ENCODE data around the gene BCL11A. TPM values are rescaled to one million over a fixed set of nuclear protein-coding genes. Genes with fewer than 3 reads are reported as not detected.

Gene BCL11A
- total RNA-seq, 4 donors from 2014 or later, result 0.16 to 2.0 (median 0.41) TPM

- TF ChIP-seq, protein P1, sequence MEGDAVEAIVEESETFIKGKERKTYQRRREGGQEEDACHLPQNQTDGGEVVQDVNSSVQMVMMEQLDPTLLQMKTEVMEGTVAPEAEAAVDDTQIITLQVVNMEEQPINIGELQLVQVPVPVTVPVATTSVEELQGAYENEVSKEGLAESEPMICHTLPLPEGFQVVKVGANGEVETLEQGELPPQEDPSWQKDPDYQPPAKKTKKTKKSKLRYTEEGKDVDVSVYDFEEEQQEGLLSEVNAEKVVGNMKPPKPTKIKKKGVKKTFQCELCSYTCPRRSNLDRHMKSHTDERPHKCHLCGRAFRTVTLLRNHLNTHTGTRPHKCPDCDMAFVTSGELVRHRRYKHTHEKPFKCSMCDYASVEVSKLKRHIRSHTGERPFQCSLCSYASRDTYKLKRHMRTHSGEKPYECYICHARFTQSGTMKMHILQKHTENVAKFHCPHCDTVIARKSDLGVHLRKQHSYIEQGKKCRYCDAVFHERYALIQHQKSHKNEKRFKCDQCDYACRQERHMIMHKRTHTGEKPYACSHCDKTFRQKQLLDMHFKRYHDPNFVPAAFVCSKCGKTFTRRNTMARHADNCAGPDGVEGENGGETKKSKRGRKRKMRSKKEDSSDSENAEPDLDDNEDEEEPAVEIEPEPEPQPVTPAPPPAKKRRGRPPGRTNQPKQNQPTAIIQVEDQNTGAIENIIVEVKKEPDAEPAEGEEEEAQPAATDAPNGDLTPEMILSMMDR (IDR thresholded peaks at IDR 0.05; ENCODE audit: low read depth), result no peak
Observed at GRCh38 chr2:60523963-60524362, 29.5 kb downstream of the BCL11A start.

DNA sequence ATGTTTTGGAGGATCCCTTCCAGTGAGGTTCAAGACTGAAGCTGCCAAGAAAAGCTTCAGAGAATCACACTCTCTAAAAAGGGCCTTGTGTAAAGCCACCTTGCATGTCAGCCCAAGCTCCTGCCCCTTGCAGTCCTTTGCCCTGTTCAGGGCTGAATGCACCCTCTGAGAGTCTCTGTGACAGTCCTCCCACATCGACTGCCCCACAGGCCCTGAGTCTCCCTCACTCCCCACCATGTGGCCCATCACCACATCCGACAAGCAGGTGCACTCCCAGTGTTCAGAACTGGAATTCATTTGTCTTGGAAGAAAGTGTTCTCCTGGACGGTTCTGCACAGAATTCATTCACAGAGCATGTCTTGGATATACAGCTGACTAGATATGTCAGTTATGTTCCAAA, 31.0 kb downstream of the BCL11A start:
- TF ChIP-seq, protein P1 (IDR thresholded peaks at IDR 0.05; ENCODE audit: low read depth), result no peak

- TF ChIP-seq, protein P1 (IDR thresholded peaks at IDR 0.05; ENCODE audit: low read depth), result no peak
Observed at GRCh38 chr2:60521626-60522025, 31.8 kb downstream of the BCL11A start.

- TF ChIP-seq, protein P1 (IDR thresholded peaks at IDR 0.05; ENCODE audit: low read depth), result no peak
Observed at GRCh38 chr2:60520917-60521539, 32.4 kb downstream of the BCL11A start.

GRCh38 chr2:60520151-60520876, 33.1 kb downstream of the BCL11A start:
- TF ChIP-seq, protein P1 (IDR thresholded peaks at IDR 0.05; ENCODE audit: low read depth), result no peak

DNA sequence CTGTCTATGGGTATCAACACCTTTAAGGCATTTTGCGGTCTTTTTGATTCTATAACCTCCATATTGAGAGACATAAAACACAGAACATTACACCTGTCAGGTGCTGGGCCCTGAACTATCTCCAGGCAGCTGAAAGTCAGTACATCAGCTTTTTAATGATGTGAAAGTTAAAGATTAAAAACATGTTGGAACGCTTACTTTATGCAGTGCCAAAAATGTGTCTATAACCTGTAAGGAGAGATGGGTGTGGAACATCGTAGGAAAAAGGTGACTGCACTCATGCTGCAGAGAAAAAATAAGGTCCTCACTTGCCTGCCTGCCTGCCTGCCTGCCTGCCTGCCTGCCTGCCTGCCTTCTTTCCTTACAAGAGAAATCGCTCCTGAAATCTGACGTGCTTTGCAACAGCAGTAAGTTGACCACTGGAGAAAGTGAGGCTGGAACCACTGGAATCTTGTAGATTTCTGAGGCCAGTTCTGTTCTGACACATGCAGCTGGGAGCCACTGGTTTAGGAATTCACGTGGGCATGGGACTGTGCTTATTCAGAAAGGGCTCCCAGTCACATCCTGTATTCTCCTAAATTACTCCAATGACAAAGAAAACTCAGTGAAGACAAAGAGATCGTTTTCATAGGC, 34.1 kb downstream of the BCL11A start:
- TF ChIP-seq, protein P1 (IDR thresholded peaks at IDR 0.05; ENCODE audit: low read depth), result no peak

- TF ChIP-seq, protein P1 (IDR thresholded peaks at IDR 0.05; ENCODE audit: low read depth), result no peak
Observed at GRCh38 chr2:60518567-60518966, 34.9 kb downstream of the BCL11A start.
